Testis (tissue), 2 donors: ENCODE data around the gene CNKSR2.

ENCODE experiments used
- POLR2A ChIP-seq: fragments of 450-650 bp; IDR thresholded peaks from one replicate; pipeline ENCODE4 v1.6.1; 2017; ENCODE audit warnings: antibody characterized with exemption, mild to moderate bottlenecking, moderate library complexity
- TF ChIP-seq, protein P1 (sequence below), 3 experiments: fragments of 450-650 bp in 2 of 3; fragments of 200-600 bp in 1 of 3; sonication (generic) in 1 of 3; IDR thresholded peaks; one replicate each; pipeline ENCODE4 v1.5.1; 2016 to 2019; ENCODE audit warnings: antibody characterized with exemption in 3 of 3, mild to moderate bottlenecking in 2 of 3, moderate library complexity in 1 of 3

DNA sequence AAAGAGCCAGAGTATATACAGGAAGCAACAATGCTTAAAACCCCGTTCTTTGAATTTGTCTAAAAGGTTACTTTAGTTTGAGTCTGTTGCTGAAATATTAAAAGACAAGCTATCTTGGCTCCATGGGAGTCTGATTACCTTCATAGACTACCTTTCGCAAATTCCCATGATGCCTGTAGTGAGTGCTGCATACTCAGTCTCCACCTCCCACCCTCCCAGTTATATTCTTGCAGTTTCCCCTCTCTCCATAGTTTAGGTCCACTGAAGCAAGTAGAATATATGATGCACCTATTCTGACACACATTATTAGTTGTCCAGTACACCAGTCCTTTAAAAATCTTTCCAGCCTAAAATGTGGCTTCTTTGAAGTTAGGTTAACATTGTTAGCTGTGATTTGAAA is 2.4 kb downstream of the CNKSR2 start:
- TF ChIP-seq, protein P1, sequence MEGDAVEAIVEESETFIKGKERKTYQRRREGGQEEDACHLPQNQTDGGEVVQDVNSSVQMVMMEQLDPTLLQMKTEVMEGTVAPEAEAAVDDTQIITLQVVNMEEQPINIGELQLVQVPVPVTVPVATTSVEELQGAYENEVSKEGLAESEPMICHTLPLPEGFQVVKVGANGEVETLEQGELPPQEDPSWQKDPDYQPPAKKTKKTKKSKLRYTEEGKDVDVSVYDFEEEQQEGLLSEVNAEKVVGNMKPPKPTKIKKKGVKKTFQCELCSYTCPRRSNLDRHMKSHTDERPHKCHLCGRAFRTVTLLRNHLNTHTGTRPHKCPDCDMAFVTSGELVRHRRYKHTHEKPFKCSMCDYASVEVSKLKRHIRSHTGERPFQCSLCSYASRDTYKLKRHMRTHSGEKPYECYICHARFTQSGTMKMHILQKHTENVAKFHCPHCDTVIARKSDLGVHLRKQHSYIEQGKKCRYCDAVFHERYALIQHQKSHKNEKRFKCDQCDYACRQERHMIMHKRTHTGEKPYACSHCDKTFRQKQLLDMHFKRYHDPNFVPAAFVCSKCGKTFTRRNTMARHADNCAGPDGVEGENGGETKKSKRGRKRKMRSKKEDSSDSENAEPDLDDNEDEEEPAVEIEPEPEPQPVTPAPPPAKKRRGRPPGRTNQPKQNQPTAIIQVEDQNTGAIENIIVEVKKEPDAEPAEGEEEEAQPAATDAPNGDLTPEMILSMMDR (IDR thresholded peaks at IDR 0.05): no peak
- TF ChIP-seq POLR2A: no peak
